Caco-2 (cell line): ENCODE measurements around the gene PPP1R2B. TPM values are rescaled to one million over a fixed set of nuclear protein-coding genes. Genes with fewer than 3 reads are reported as not detected.
"Not testable (repeated sequence)": the region's sequence is repeated elsewhere in the genome, so short reads cannot be mapped to it uniquely, and the experiment has no call there.

Source experiments
- BruUV-seq: library from RNA; stranded (reverse); fragments of 400-500 nt; replicated peaks from 2 replicates; lab custom pipeline; 2021; lab: Mats Ljungman, UMichigan
- CTCF ChIA-PET: fragments of 300-600 bp; sonication (Branson Sonifier 250); formaldehyde crosslinking; loops from one replicate; lab custom pipeline; 2022; ENCODE audit warnings: antibody characterized with exemption; lab: Charles Lee
- POLR2A ChIA-PET: fragments of 300-600 bp; sonication (Branson Sonifier 250); formaldehyde crosslinking; loops from one replicate; lab custom pipeline; 2022; ENCODE audit warnings: antibody characterized with exemption; lab: Charles Lee
- DNase-seq, 2 experiments: peaks; one replicate each; pipeline versions ENCODE4 v3.0.0 to v3.0.0-alpha.2; 2020 to 2022
- H3K27me3 ChIP-seq: replicated peaks from 2 replicates; pipeline ENCODE4 v1.6.0; 2011; ENCODE audit warnings: low read length; ENCODE audit not compliant: control insufficient read depth, insufficient read depth
- H3K36me3 ChIP-seq: 2 replicates; pipeline ENCODE4 v1.5.1; 2011; ENCODE audit warnings: low read length; ENCODE audit not compliant: control insufficient read depth, insufficient read depth
- H3K4me1 ChIP-seq: fragments of 250-450 bp; sonication (Bioruptor Pico); 2 replicates; pipeline ENCODE4 v1.5.1; 2020; ENCODE audit warnings: mild to moderate bottlenecking
- H3K4me3 ChIP-seq: 2 replicates; pipeline ENCODE4 v1.5.1; 2011; ENCODE audit warnings: low read depth, mild to moderate bottlenecking, control low read depth, low read length
- H3K9me3 ChIP-seq: fragments of 250-450 bp; sonication (Bioruptor Pico); 2 replicates; pipeline ENCODE4 v1.5.1; 2020; ENCODE audit warnings: mild to moderate bottlenecking, moderate library complexity
- H3K27ac Mint-ChIP-seq: one replicate; pipeline ENCODE4 v1.8.0; 2022; ENCODE audit warnings: mixed read lengths; ENCODE audit not compliant: unreplicated experiment
- H3K27me3 Mint-ChIP-seq: one replicate; pipeline ENCODE4 v1.8.0; 2022; ENCODE audit warnings: mixed read lengths; ENCODE audit not compliant: insufficient read depth, unreplicated experiment
- H3K36me3 Mint-ChIP-seq: one replicate; pipeline ENCODE4 v1.8.0; 2022; ENCODE audit warnings: mild to moderate bottlenecking, mixed read lengths; ENCODE audit not compliant: insufficient read depth, unreplicated experiment
- H3K4me1 Mint-ChIP-seq: one replicate; pipeline ENCODE4 v1.8.0; 2022; ENCODE audit warnings: low read depth, mixed read lengths; ENCODE audit not compliant: unreplicated experiment
- H3K4me3 Mint-ChIP-seq: one replicate; pipeline ENCODE4 v1.8.0; 2022; ENCODE audit warnings: mild to moderate bottlenecking, moderate library complexity, mixed read lengths; ENCODE audit not compliant: unreplicated experiment
- H3K9me3 Mint-ChIP-seq: one replicate; pipeline ENCODE4 v1.8.0; 2022; ENCODE audit warnings: mixed read lengths; ENCODE audit not compliant: unreplicated experiment
- CTCF ChIP-seq, 2 experiments: fragments of 200-600 bp in 1 of 2; IDR thresholded peaks; 1 replicate in 1 of 2; 2 replicates in 1 of 2; pipeline versions ENCODE4 v1.5.1 to v1.8.0; 2011 to 2022; ENCODE audit warnings: antibody characterized with exemption in 1 of 2, control low read depth in 1 of 2, inconsistent platforms in 1 of 2, low read depth in 1 of 2, low read length in 1 of 2, mild to moderate bottlenecking in 1 of 2, moderate library complexity in 1 of 2; ENCODE audit not compliant: insufficient read depth in 1 of 2, severe bottlenecking in 1 of 2, unreplicated experiment in 1 of 2
- intact Hi-C: fragments of 100-400 bp; cut with micrococcal nuclease; formaldehyde crosslinking; loops from one replicate; pipeline ENCODE4 v1.10.0; 2022; ENCODE audit not compliant: unreplicated experiment
- total RNA-seq: library from RNA; stranded (reverse); gene quantifications from 2 replicates; pipeline ENCODE4 v1.2.3, GENCODE V29; 2022

The PPP1R2B gene
- total RNA-seq, 1 experiment from 2014 or later: not detected

GRCh38 chr5:156838961-156839360 lies 11.1 kb upstream of the PPP1R2B start:
- no TSS peak for BruUV-seq
- H3K27me3 ChIP-seq: no peaks in the 10 kb centered on the region; the same call in 1 of the 2 replicates
- no peak overlapping the region for H3K4me3 Mint-ChIP-seq
- H3K4me1 ChIP-seq: no peaks in the 10 kb centered on the region
- peaks cover 4% of the 10 kb centered on the region for H3K27me3 Mint-ChIP-seq
- no peak overlapping the region for H3K4me3 ChIP-seq
- no peaks in the 10 kb centered on the region for H3K9me3 Mint-ChIP-seq
- H3K36me3 Mint-ChIP-seq: no peaks in the 10 kb centered on the region
- peaks cover 10% of the 10 kb centered on the region for H3K4me1 Mint-ChIP-seq
- H3K27ac Mint-ChIP-seq: no peak overlapping the region
- ChIA-PET CTCF (no interaction called here), POLR2A (no interaction called here)
- DNase-seq: no peak
- H3K9me3 ChIP-seq: no peaks in the 10 kb centered on the region
- intact Hi-C loops: no loop called here
- TF ChIP-seq CTCF (IDR thresholded peaks at IDR 0.05; ENCODE audit: insufficient read depth in 1 of 2, low read depth in 1 of 2, low read length in 1 of 2, severe bottlenecking in 1 of 2, unreplicated experiment in 1 of 2): no peak
- no peaks in the 10 kb centered on the region for H3K36me3 ChIP-seq

GRCh38 chr5:156841737-156842136 lies 8.4 kb upstream of the PPP1R2B start:
- no peaks in the 10 kb centered on the region for H3K36me3 Mint-ChIP-seq
- intact Hi-C loops: no loop called here
- no peak for TF ChIP-seq CTCF (IDR thresholded peaks at IDR 0.05; ENCODE audit: insufficient read depth in 1 of 2, low read depth in 1 of 2, low read length in 1 of 2, severe bottlenecking in 1 of 2, unreplicated experiment in 1 of 2)
- no peak overlapping the region for H3K27ac Mint-ChIP-seq
- Histone ChIP-seq H3K4me3 (no peak overlapping the region), H3K27me3 (no peaks in the 10 kb centered on the region; the same call in 1 of the 2 replicates), H3K4me1 (no peaks in the 10 kb centered on the region), H3K9me3 (no peaks in the 10 kb centered on the region), H3K36me3 (no peaks in the 10 kb centered on the region)
- BruUV-seq: no TSS peak
- H3K4me1 Mint-ChIP-seq: no peaks in the 10 kb centered on the region
- ChIA-PET CTCF (no interaction called here), POLR2A (no interaction called here)
- no peak for DNase-seq
- no peak overlapping the region for H3K4me3 Mint-ChIP-seq
- H3K9me3 Mint-ChIP-seq: no peaks in the 10 kb centered on the region
- H3K27me3 Mint-ChIP-seq: peaks cover 4% of the 10 kb centered on the region

GRCh38 chr5:156846914-156847313 lies 3.2 kb upstream of the PPP1R2B start:
- Mint-ChIP-seq H3K27me3 (peaks cover 5% of the 10 kb centered on the region), H3K4me3 (no peak overlapping the region), H3K9me3 (peaks cover 10% of the 10 kb centered on the region), H3K27ac (no peak overlapping the region), H3K4me1 (no peaks in the 10 kb centered on the region), H3K36me3 (no peaks in the 10 kb centered on the region)
- intact Hi-C loops: no loop called here
- H3K36me3 ChIP-seq: no peaks in the 10 kb centered on the region
- ChIA-PET CTCF (no interaction called here), POLR2A (no interaction called here)
- no peak overlapping the region for H3K4me3 ChIP-seq
- H3K4me1 ChIP-seq: no peaks in the 10 kb centered on the region
- TF ChIP-seq CTCF (IDR thresholded peaks at IDR 0.05; ENCODE audit: insufficient read depth in 1 of 2, low read depth in 1 of 2, low read length in 1 of 2, severe bottlenecking in 1 of 2, unreplicated experiment in 1 of 2): no peak
- BruUV-seq: no TSS peak
- H3K27me3 ChIP-seq: no peaks in the 10 kb centered on the region; the same call in 1 of the 2 replicates
- DNase-seq: no peak
- no peaks in the 10 kb centered on the region for H3K9me3 ChIP-seq

GRCh38 chr5:156848447-156848846 lies 1.6 kb upstream of the PPP1R2B start:
- POLR2A ChIA-PET, H3K9me3 ChIP-seq, DNase-seq, CTCF ChIA-PET, H3K27me3 ChIP-seq, H3K4me3 Mint-ChIP-seq, H3K36me3 ChIP-seq, intact Hi-C loops, H3K27ac Mint-ChIP-seq, H3K9me3 Mint-ChIP-seq, H3K4me1 ChIP-seq, BruUV-seq, H3K36me3 Mint-ChIP-seq, H3K27me3 Mint-ChIP-seq, H3K4me3 ChIP-seq, H3K4me1 Mint-ChIP-seq: not testable (repeated sequence)
